H9 (cell line): Measurements from ENCODE around the gene NOP56. TPM values are rescaled to one million over a fixed set of nuclear protein-coding genes. Genes with fewer than 3 reads are reported as not detected.

Experiments
- DNase-seq: peaks from one replicate; pipeline ENCODE4 v3.0.0-alpha.2; 2017
- H2AFZ ChIP-seq: one replicate; pipeline ENCODE4 v1.6.1; 2013; ENCODE audit warnings: mild to moderate bottlenecking, low read length, control low read depth, moderate library complexity
- H2AK5ac ChIP-seq: 2 replicates; pipeline ENCODE4 v1.6.1; 2013; ENCODE audit warnings: low read length, control low read depth, mixed read lengths; ENCODE audit not compliant: insufficient read length
- H2BK120ac ChIP-seq: one replicate; pipeline ENCODE4 v1.6.1; 2013; ENCODE audit warnings: low read depth, mild to moderate bottlenecking, low read length, control low read depth, inconsistent platforms; ENCODE audit not compliant: poor library complexity, severe bottlenecking
- H2BK12ac ChIP-seq: 2 replicates; pipeline ENCODE4 v1.6.1; 2013; ENCODE audit warnings: low read length, control low read depth, mixed read lengths, low read depth; ENCODE audit not compliant: insufficient read length
- H2BK15ac ChIP-seq: 2 replicates; pipeline ENCODE4 v1.6.1; 2013; ENCODE audit warnings: low read depth, low read length, control low read depth
- H2BK20ac ChIP-seq: one replicate; pipeline ENCODE4 v1.6.1; 2013; ENCODE audit warnings: low read depth, mild to moderate bottlenecking, low read length, control low read depth, inconsistent platforms; ENCODE audit not compliant: poor library complexity, severe bottlenecking
- H2BK5ac ChIP-seq: 2 replicates; pipeline ENCODE4 v1.6.1; 2013; ENCODE audit warnings: low read length, control low read depth, mixed read lengths; ENCODE audit not compliant: insufficient read length
- H3K14ac ChIP-seq: 2 replicates; pipeline ENCODE4 v1.6.1; 2013; ENCODE audit warnings: low read length, control low read depth; ENCODE audit not compliant: insufficient read depth
- H3K18ac ChIP-seq: 2 replicates; pipeline ENCODE4 v1.6.1; 2013; ENCODE audit warnings: low read depth, mild to moderate bottlenecking, mixed read lengths, low read length, control low read depth; ENCODE audit not compliant: insufficient read length
- H3K23ac ChIP-seq: 2 replicates; pipeline ENCODE4 v1.6.1; 2013; ENCODE audit warnings: low read length, control low read depth, mixed read lengths, low read depth; ENCODE audit not compliant: insufficient read length
- H3K23me2 ChIP-seq: 2 replicates; pipeline ENCODE4 v1.6.1; 2013; ENCODE audit warnings: low read depth, mild to moderate bottlenecking, mixed read lengths, low read length, control low read depth; ENCODE audit not compliant: insufficient read length, poor library complexity, severe bottlenecking
- H3K27ac ChIP-seq: 2 replicates; pipeline ENCODE4 v1.5.1; 2013; ENCODE audit warnings: low read length, control low read depth, mixed read lengths, low read depth; ENCODE audit not compliant: insufficient read length
- H3K27me3 ChIP-seq: 2 replicates; pipeline ENCODE4 v1.6.1; 2013; ENCODE audit warnings: low read length, control low read depth, inconsistent platforms; ENCODE audit not compliant: insufficient read depth
- H3K4ac ChIP-seq: 2 replicates; pipeline ENCODE4 v1.6.1; 2013; ENCODE audit warnings: low read depth, mild to moderate bottlenecking, control low read depth, inconsistent platforms, low read length, moderate library complexity
- H3K4me1 ChIP-seq: 2 replicates; pipeline ENCODE4 v1.6.1; 2013; ENCODE audit warnings: low read length, control low read depth, inconsistent platforms; ENCODE audit not compliant: insufficient read depth
- H3K4me2 ChIP-seq: 2 replicates; pipeline ENCODE4 v1.6.1; 2013; ENCODE audit warnings: low read length, control low read depth, mixed read lengths; ENCODE audit not compliant: insufficient read length, insufficient read depth
- H3K56ac ChIP-seq: 2 replicates; pipeline ENCODE4 v1.6.1; 2013; ENCODE audit warnings: low read depth, mild to moderate bottlenecking, mixed read lengths, low read length, control low read depth; ENCODE audit not compliant: insufficient read length
- H3K79me1 ChIP-seq: 2 replicates; pipeline ENCODE4 v1.6.1; 2013; ENCODE audit warnings: low read depth, mild to moderate bottlenecking, moderate library complexity, low read length, control low read depth, inconsistent platforms; ENCODE audit not compliant: insufficient read depth, poor library complexity, severe bottlenecking
- H3K79me2 ChIP-seq: 2 replicates; pipeline ENCODE4 v1.6.1; 2013; ENCODE audit warnings: low read length, control low read depth, inconsistent platforms; ENCODE audit not compliant: insufficient read depth
- H3K9ac ChIP-seq: 2 replicates; pipeline ENCODE4 v1.6.1; 2013; ENCODE audit warnings: low read length, control low read depth, mixed read lengths; ENCODE audit not compliant: insufficient read length; ENCODE audit errors: extremely low read depth
- H3K9me3 ChIP-seq: one replicate; pipeline ENCODE4 v1.6.1; 2013; ENCODE audit warnings: low read depth, low read length, inconsistent platforms; ENCODE audit not compliant: control insufficient read depth
- H3T11ph ChIP-seq: one replicate; pipeline ENCODE4 v1.6.1; 2013; ENCODE audit warnings: mild to moderate bottlenecking, low read length, control low read depth, inconsistent platforms
- H4K20me1 ChIP-seq: one replicate; pipeline ENCODE4 v1.6.1; 2013; ENCODE audit not compliant: control insufficient read depth, insufficient read length, insufficient read depth
- H4K5ac ChIP-seq: 2 replicates; pipeline ENCODE4 v1.6.1; 2013; ENCODE audit warnings: low read depth, mild to moderate bottlenecking, mixed read lengths, low read length, control low read depth; ENCODE audit not compliant: insufficient read length
- H4K8ac ChIP-seq: replicated peaks from 2 replicates; pipeline ENCODE4 v1.6.1; 2013; ENCODE audit warnings: low read length, control low read depth, mixed read lengths, low read depth; ENCODE audit not compliant: insufficient read length
- H4K91ac ChIP-seq: 2 replicates; pipeline ENCODE4 v1.6.1; 2013; ENCODE audit warnings: low read depth, mild to moderate bottlenecking, moderate library complexity, mixed read lengths, low read length, control low read depth; ENCODE audit not compliant: insufficient read length
- H3K27ac Mint-ChIP-seq, 3 experiments: 2 replicates in 2 of 3; 3 replicates in 1 of 3; pipeline ENCODE4 v1.8.0; 2020 to 2021; ENCODE audit warnings: mixed read lengths in 3 of 3, mild to moderate bottlenecking in 1 of 3, moderate library complexity in 1 of 3
- H3K27me3 Mint-ChIP-seq: 2 replicates; pipeline ENCODE4 v1.8.0; 2021; ENCODE audit warnings: low read depth, mild to moderate bottlenecking, moderate library complexity, mixed read lengths
- H3K36me3 Mint-ChIP-seq, 3 experiments: 2 replicates in 2 of 3; 3 replicates in 1 of 3; pipeline ENCODE4 v1.8.0; 2020 to 2021; ENCODE audit warnings: low read depth in 3 of 3, mixed read lengths in 3 of 3; ENCODE audit not compliant: insufficient read depth in 1 of 3
- H3K4me1 Mint-ChIP-seq, 2 experiments: 2 replicates each; pipeline ENCODE4 v1.8.0; 2020; ENCODE audit warnings: mixed read lengths in 2 of 2
- H3K4me3 Mint-ChIP-seq, 2 experiments: 2 replicates in 1 of 2; 3 replicates in 1 of 2; pipeline ENCODE4 v1.8.0; 2020 to 2021; ENCODE audit warnings: mild to moderate bottlenecking in 2 of 2, mixed read lengths in 2 of 2, moderate library complexity in 1 of 2
- H3K9me3 Mint-ChIP-seq, 2 experiments: 2 replicates in 1 of 2; 3 replicates in 1 of 2; pipeline ENCODE4 v1.8.0; 2020; ENCODE audit warnings: mild to moderate bottlenecking in 2 of 2, mixed read lengths in 2 of 2, moderate library complexity in 1 of 2
- CTCF ChIP-seq: fragments of 200-600 bp; sonication (generic); conservative IDR thresholded peaks from 3 replicates; pipeline ENCODE4 v1.8.0; 2021; ENCODE audit warnings: antibody characterized with exemption, mild to moderate bottlenecking
- WGBS: extraction: QIAGEN DNeasy Blood & Tissue Kit; methylation state at CpG from one replicate; pipeline ENCODE4 v1.1.7; 2013; ENCODE audit warnings: missing lambda C conversion rate, low lambda C conversion rate, mixed read lengths; ENCODE audit not compliant: insufficient read length; ENCODE audit errors: extremely low coverage; 5-methylcytosine and 5-hydroxymethylcytosine counted together
- total RNA-seq: library from RNA; stranded (reverse); gene quantifications from 2 replicates; pipeline ENCODE4 v1.2.1, GENCODE V29; 2021

Gene NOP56
- total RNA-seq, 1 experiment from 2014 or later = 774 TPM

GRCh38 chr20:2633381-2633780 is 19.1 kb upstream of the NOP56 start:
- no peak overlapping the region for H2BK20ac ChIP-seq
- no peak overlapping the region for H3K4me2 ChIP-seq
- no peak for DNase-seq
- H3K23ac ChIP-seq = no peak overlapping the region
- H4K20me1 ChIP-seq = no peaks in the 10 kb centered on the region
- Mint-ChIP-seq H3K4me1 (no peaks in the 10 kb centered on the region), H3K9me3 (peaks cover 0 to 2% of the 10 kb centered on the region in 2 experiments; a peak in 1 of 5 replicates), H3K36me3 (no peaks in the 10 kb centered on the region), H3K4me3 (no peak overlapping the region), H3K27ac (no peak overlapping the region), H3K27me3 (peaks cover 63% of the 10 kb centered on the region)
- H2BK120ac ChIP-seq = no peak overlapping the region
- no peak overlapping the region for H2BK12ac ChIP-seq
- H2AK5ac ChIP-seq = no peak overlapping the region
- no peak overlapping the region for H2BK5ac ChIP-seq
- H3K18ac ChIP-seq = no peak overlapping the region
- H4K8ac ChIP-seq = no peak overlapping the region
- H3K56ac ChIP-seq = no peak overlapping the region
- H3K79me2 ChIP-seq = no peaks in the 10 kb centered on the region
- no peak overlapping the region for H4K91ac ChIP-seq
- no peak overlapping the region for H3K27ac ChIP-seq
- H3K23me2 ChIP-seq = no peaks in the 10 kb centered on the region
- no CpG with 5 or more reads among the region's 1 CpG for WGBS
- no peak overlapping the region for H2AFZ ChIP-seq
- no peak for TF ChIP-seq CTCF
- no peak overlapping the region for H3K9ac ChIP-seq
- no peaks in the 10 kb centered on the region for H3K4me1 ChIP-seq
- H3T11ph ChIP-seq = no peak overlapping the region
- H3K79me1 ChIP-seq = no peaks in the 10 kb centered on the region
- H3K14ac ChIP-seq = no peak overlapping the region
- no peak overlapping the region for H3K4ac ChIP-seq
- no peak overlapping the region for H4K5ac ChIP-seq
- H3K27me3 ChIP-seq = no peaks in the 10 kb centered on the region
- H3K9me3 ChIP-seq = no peaks in the 10 kb centered on the region
- no peak overlapping the region for H2BK15ac ChIP-seq
